ENCODE results near the gene SLCO3A1.

DNA sequence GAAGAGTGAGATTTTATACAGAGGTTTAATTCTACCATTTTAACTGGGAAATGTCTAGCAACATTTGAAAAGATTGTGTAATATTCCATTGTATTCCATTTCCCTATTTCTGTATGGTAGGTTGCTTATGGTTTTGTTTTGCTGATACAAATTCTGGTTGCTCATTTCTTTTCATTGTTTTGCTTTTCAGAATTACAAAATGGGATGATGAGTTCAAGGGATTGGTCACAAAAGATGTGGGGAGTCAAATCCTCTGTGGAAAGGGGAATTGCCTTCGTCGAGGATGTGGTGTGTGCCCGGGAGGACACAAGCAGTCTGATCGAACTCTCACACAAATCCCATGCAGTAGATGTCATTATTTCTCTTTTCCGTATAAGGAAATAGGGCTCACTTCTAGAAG is 18.3 kb downstream of the SLCO3A1 start:
- no peak for TF ChIP-seq EZH2 (IDR thresholded peaks at IDR 0.05; ENCODE audit: borderline replicate concordance, low read depth, low read length, severe bottlenecking)
- TF ChIP-seq, protein P1, sequence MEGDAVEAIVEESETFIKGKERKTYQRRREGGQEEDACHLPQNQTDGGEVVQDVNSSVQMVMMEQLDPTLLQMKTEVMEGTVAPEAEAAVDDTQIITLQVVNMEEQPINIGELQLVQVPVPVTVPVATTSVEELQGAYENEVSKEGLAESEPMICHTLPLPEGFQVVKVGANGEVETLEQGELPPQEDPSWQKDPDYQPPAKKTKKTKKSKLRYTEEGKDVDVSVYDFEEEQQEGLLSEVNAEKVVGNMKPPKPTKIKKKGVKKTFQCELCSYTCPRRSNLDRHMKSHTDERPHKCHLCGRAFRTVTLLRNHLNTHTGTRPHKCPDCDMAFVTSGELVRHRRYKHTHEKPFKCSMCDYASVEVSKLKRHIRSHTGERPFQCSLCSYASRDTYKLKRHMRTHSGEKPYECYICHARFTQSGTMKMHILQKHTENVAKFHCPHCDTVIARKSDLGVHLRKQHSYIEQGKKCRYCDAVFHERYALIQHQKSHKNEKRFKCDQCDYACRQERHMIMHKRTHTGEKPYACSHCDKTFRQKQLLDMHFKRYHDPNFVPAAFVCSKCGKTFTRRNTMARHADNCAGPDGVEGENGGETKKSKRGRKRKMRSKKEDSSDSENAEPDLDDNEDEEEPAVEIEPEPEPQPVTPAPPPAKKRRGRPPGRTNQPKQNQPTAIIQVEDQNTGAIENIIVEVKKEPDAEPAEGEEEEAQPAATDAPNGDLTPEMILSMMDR (IDR thresholded peaks at IDR 0.05; ENCODE audit: borderline replicate concordance, extremely low read depth, low read length, poor library complexity, severe bottlenecking): no peak
